ENCODE measurements around the gene C6orf47.
"Not testable (repeated sequence)": the region's sequence is repeated elsewhere in the genome, so short reads cannot be mapped to it uniquely, and the experiment has no call there.

The C6orf47 gene

GRCh38 chr6:31660381-31661261 is at the start of gene C6orf47:
Gene C6orf47, minus strand, starts transcription at chr6:31660778. Its CDS starts 831 bp downstream, at chr6:31659947.
- DNase-seq (ENCODE audit: extremely low read depth in 1 of 2, low read depth in 1 of 2): peak; percentile 37 to 70

GRCh38 chr6:31709157-31709556 is 48.6 kb upstream of the C6orf47 start:
- not testable (repeated sequence) for DNase-seq (ENCODE audit: extremely low read depth in 1 of 2, low read depth in 1 of 2)

GRCh38 chr6:31708224-31708623 is 47.6 kb upstream of the C6orf47 start:
- no peak for DNase-seq (ENCODE audit: extremely low read depth in 1 of 2, low read depth in 1 of 2)

- DNase-seq (ENCODE audit: extremely low read depth in 1 of 2, low read depth in 1 of 2): no peak
Measured at GRCh38 chr6:31707701-31708100, 47.1 kb upstream of the C6orf47 start.

- no peak for DNase-seq (ENCODE audit: extremely low read depth in 1 of 2, low read depth in 1 of 2)
Measured at GRCh38 chr6:31706599-31706998, 46.0 kb upstream of the C6orf47 start, which contains the start of gene LY6G6F. Gene LY6G6F, plus strand, starts transcription at chr6:31706866. Its CDS starts 41 bp downstream, at chr6:31706907.

GRCh38 chr6:31705931-31706330 is 45.4 kb upstream of the C6orf47 start:
- no peak for DNase-seq (ENCODE audit: extremely low read depth in 1 of 2, low read depth in 1 of 2)

- DNase-seq (ENCODE audit: extremely low read depth in 1 of 2, low read depth in 1 of 2): peak; percentile 94 to 96
Measured at GRCh38 chr6:31702819-31703716, 42.5 kb upstream of the C6orf47 start, which contains the start of gene ABHD16A. Gene ABHD16A, minus strand, starts transcription at chr6:31703324. Its CDS starts 43 bp downstream, at chr6:31703281.

GRCh38 chr6:31702405-31702818 is 41.8 kb upstream of the C6orf47 start:
- DNase-seq (ENCODE audit: extremely low read depth in 1 of 2, low read depth in 1 of 2): no peak

GRCh38 chr6:31701666-31702404 is 41.3 kb upstream of the C6orf47 start:
- DNase-seq (ENCODE audit: extremely low read depth in 1 of 2, low read depth in 1 of 2): no peak

- DNase-seq (ENCODE audit: extremely low read depth in 1 of 2, low read depth in 1 of 2): no peak
Measured at GRCh38 chr6:31700740-31701401, 40.3 kb upstream of the C6orf47 start.

GRCh38 chr6:31697555-31697954 is 37.0 kb upstream of the C6orf47 start:
- DNase-seq (ENCODE audit: extremely low read depth in 1 of 2, low read depth in 1 of 2): no peak

- DNase-seq (ENCODE audit: extremely low read depth in 1 of 2, low read depth in 1 of 2): no peak
Measured at GRCh38 chr6:31693535-31693934, 33.0 kb upstream of the C6orf47 start.

GRCh38 chr6:31692886-31693285 is 32.3 kb upstream of the C6orf47 start:
- no peak for DNase-seq (ENCODE audit: extremely low read depth in 1 of 2, low read depth in 1 of 2)

- no peak for DNase-seq (ENCODE audit: extremely low read depth in 1 of 2, low read depth in 1 of 2)
Measured at GRCh38 chr6:31692353-31692752, 31.8 kb upstream of the C6orf47 start.

- no peak for DNase-seq (ENCODE audit: extremely low read depth in 1 of 2, low read depth in 1 of 2)
Measured at GRCh38 chr6:31691564-31692108, 31.1 kb upstream of the C6orf47 start.

- DNase-seq (ENCODE audit: extremely low read depth in 1 of 2, low read depth in 1 of 2): no peak
Measured at GRCh38 chr6:31691078-31691463, 30.5 kb upstream of the C6orf47 start.

GRCh38 chr6:31690231-31691077 is 29.9 kb upstream of the C6orf47 start:
- DNase-seq (ENCODE audit: extremely low read depth in 1 of 2, low read depth in 1 of 2): no peak

GRCh38 chr6:31689249-31690110 is 28.9 kb upstream of the C6orf47 start:
- no peak for DNase-seq (ENCODE audit: extremely low read depth in 1 of 2, low read depth in 1 of 2)
